ENCODE results near the gene TAS2R46.
A peak's percentile ranks its signal among the peaks of the same experiment; 100 is the strongest.

TAS2R46 gene

GRCh38 chr12:11015775-11016430 is 46.2 kb downstream of the TAS2R46 start:
- H3K27me3 ChIP-seq (ENCODE audit: control insufficient read depth in 1 of 2, insufficient read depth in 2 of 2, low read length in 2 of 2), result no peaks in the 10 kb centered on the region
- H3K27ac ChIP-seq (ENCODE audit: low read depth, low read length), result no peak overlapping the region
- H3K9me3 ChIP-seq (ENCODE audit: control insufficient read depth in 1 of 2, low read length in 2 of 2), result no peaks in the 10 kb centered on the region
- H3K9ac ChIP-seq (ENCODE audit: low read depth in 1 of 2, low read length in 2 of 2), result no peak overlapping the region
- H3K4me3 ChIP-seq (ENCODE audit: low read depth in 1 of 2, low read length in 2 of 2), result peak overlapping the region; percentile 18 to 35
- no peaks in the 10 kb centered on the region for H3K36me3 ChIP-seq (ENCODE audit: control insufficient read depth in 1 of 2, insufficient read depth in 2 of 2, low read length in 2 of 2)
- H3K4me1 ChIP-seq (ENCODE audit: control insufficient read depth in 1 of 2, insufficient read depth in 2 of 2, low read length in 2 of 2), result peaks cover 10 to 20% of the 10 kb centered on the region in 2 donors

GRCh38 chr12:11014234-11014633 is 47.9 kb downstream of the TAS2R46 start:
- Histone ChIP-seq H3K36me3 (ENCODE audit: control insufficient read depth in 1 of 2, insufficient read depth in 2 of 2, low read length in 2 of 2) (no peaks in the 10 kb centered on the region), H3K9me3 (ENCODE audit: control insufficient read depth in 1 of 2, low read length in 2 of 2) (no peaks in the 10 kb centered on the region), H3K27ac (ENCODE audit: low read depth, low read length) (no peak overlapping the region)

More at GRCh38 chr12:11014234-11014633, 47.9 kb downstream of the TAS2R46 start:
- no peak overlapping the region for H3K9ac ChIP-seq (ENCODE audit: low read depth in 1 of 2, low read length in 2 of 2)
- H3K27me3 ChIP-seq (ENCODE audit: control insufficient read depth in 1 of 2, insufficient read depth in 2 of 2, low read length in 2 of 2), result no peaks in the 10 kb centered on the region
- H3K4me1 ChIP-seq (ENCODE audit: control insufficient read depth in 1 of 2, insufficient read depth in 2 of 2, low read length in 2 of 2), result peaks cover 10 to 20% of the 10 kb centered on the region in 2 donors
- H3K4me3 ChIP-seq (ENCODE audit: low read depth in 1 of 2, low read length in 2 of 2), result no peak overlapping the region

All from duodenal mucosa (tissue), 2 donors.